Renal cortex interstitium (tissue), 11 donors: ENCODE data around the gene PPIC. TPM values are rescaled to one million over a fixed set of nuclear protein-coding genes. Genes with fewer than 3 reads are reported as not detected.

Experiments used
- DNase-seq, 11 donors: peaks; one replicate each; pipeline ENCODE4 v3.0.0-alpha.2; 2013; ENCODE audit warnings: low read depth in 9 of 11, low spot score in 4 of 11; ENCODE audit errors: extremely low read depth in 1 of 11
- polyA plus RNA-seq, 3 donors: library from polyadenylated mRNA; unstranded; fragments of 120-200 nt; gene quantifications; one replicate each; pipeline ENCODE4 v1.2.1, GENCODE V29; 2013; ENCODE audit not compliant: insufficient read length in 3 of 3

PPIC gene
- polyA plus RNA-seq, 3 donors, result 32.6 to 37.5 (median 35.3) TPM

DNA sequence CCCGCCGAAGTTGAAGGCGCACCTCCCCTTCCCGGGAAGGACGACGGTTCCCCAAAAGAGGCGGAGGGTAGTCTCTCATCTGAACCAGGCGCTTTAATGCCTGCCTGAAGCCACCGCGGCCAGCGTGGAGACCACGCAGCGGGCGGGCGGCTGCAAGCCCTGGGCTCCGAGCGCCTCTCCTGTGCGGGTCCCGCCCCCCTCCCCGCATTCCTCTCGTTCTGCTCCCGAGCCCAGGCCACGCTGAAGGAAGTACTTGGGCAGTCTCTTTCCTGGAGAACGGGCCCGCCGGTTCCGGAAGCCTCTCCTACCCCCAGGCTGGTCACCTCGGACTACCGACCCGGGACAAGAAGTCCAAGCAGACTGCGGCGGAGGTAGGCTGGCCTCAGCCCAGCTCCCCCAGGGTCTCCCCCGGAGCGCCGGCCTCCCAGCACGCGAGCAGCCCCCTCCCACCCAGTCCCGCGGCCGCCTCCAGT is 571 bp downstream of the PPIC start:
- peak in 9 of 11 donors; percentile 13 to 42 (median 25) for DNase-seq

DNA sequence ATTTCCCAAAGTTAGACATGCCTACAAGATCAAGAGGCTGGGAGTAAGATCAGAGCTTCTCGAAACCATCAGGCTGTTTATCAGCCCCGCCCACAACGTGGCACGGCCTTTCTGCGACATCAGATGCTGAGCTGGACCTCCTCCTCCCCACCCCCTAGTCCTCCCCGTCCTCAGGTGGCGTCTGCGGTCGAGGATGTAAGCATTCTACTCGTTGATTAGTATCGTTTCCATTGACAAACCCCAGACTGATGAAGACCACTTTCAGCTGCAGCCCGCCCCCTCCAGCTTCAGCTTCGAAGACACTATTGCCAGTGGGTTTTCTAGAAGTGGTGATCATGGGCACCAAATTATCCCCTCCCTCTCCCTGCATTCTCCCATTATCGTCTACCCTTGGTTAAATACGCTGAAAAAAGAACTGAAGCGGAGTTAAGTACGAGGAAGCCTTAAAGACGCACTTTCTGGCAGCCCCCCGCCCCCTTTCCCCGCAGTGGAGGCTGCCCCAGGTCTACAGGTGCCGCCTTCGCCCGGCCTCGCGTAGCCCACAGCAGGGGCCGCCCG is 1.1 kb downstream of the PPIC start:
- peak in 7 of 11 donors; percentile 4 to 22 (median 11) for DNase-seq

DNA sequence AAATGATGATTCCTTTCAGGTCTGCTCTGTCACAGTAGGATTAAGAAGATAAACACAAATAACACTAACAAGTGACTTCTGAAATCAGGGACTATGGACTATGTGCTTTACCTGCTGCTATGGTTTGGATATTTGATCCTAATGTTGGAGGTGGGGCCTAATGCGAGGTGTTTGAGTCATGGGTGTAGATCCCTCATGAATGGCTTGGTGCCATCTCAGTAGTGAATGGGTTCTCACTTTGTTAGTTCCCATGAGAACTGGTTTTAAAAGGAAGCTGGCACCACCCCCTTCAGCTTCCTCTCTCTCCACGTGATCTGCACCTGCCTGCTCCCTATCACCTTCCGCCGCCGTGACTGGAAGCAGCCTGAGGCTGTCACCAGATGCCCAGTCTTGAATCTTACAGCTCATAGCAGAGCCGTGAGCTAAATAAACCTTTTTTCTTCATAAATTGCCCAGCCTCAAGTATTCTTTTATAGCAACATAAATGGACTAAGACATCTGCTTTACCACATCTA is 3.3 kb downstream of the PPIC start:
- DNase-seq, result no peak

DNA sequence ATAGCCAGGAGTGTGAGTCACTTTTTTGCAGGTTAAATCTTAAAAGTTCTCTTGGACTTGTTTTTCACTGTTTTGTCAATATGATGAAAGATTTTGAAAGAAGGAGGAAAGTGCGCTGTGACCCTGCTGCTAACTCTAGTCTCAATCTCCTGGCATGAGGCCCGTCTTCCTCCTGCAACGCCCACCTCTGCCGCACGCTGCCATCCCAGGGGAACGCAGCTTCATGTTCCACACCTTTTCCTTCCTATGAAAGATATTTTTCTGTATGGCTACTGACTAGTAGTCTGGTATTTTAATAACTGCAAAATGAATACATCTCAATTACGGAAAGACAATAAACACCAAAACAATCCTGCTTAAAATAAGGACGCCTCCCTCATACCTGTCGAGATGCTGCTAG is 8.3 kb downstream of the PPIC start:
- no peak for DNase-seq

DNA sequence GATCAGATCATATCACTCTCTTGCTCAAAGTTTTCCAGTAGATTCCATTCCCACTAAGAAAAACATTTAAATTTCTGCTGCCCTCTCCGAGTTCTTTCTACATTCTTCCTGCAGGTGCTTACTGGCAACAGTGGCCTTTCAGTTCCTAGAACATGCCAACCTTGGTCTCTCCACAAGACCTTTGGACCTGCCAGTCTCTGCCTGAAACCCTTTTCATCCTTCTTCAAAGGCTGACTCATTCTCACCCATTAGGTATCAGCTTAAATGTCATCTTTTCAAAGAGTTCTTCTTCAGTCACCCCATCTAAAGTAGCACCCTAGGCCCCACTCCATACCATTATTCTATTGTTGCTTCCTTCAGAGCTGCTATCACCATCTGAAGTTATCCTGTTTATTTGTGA is 21.8 kb downstream of the PPIC start:
- no peak for DNase-seq

DNA sequence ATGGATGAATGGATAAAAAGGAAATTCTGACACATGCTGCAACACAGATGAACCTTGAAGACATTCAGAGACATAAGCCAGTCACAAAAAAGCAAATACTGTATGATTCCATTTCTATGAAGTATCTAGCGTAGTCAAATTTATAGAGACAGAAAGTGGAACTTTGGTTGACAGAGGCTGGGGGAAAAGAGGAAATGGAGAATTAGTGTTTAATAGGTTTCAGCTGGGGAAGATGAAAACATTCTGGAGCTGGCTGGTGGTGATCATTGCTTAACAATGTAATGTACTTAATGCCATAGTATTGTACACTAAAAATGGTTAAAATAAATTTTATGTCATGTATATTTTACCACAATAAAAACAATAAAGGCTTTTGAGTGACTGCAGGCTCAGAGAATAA is 24.2 kb downstream of the PPIC start:
- DNase-seq, result no peak

DNA sequence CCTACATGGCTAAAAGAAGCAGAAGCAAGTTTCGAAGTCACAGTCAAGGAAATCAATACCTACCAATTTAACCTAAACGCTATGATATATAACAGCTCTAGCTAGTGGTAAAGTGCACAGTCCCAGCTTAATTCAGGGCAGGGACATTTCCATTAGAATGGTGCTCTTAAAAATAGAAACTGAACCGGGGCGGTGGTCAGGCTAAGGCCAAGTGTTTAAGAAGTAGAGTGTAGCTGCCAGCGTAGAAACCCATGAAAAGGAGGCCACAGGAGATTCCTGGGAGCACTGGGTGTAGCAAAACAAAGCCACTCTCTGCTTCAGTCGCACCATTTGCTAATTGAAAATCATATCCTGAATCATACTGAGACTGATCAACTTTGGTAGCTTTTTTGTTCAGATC is 28.8 kb downstream of the PPIC start:
- DNase-seq, result no peak

DNA sequence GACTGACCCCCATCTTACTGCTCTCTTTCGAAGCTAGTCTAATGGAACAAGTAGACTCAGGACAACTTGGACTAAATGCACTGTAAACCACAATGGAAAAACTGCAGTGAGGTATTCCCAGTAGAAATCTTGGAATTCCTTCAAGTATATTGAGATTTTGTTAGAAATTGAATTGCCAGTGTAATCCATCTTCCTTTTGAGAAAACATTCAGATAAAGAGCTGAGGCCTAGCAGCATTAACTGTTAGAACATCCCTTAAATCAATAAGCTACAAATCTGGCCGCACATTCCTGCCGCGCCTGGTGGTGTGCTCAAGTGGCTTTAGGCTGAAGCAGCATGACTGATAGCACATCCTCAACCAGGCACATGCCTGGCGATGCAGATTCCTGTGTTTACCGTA is 29.3 kb downstream of the PPIC start:
- no peak for DNase-seq

DNA sequence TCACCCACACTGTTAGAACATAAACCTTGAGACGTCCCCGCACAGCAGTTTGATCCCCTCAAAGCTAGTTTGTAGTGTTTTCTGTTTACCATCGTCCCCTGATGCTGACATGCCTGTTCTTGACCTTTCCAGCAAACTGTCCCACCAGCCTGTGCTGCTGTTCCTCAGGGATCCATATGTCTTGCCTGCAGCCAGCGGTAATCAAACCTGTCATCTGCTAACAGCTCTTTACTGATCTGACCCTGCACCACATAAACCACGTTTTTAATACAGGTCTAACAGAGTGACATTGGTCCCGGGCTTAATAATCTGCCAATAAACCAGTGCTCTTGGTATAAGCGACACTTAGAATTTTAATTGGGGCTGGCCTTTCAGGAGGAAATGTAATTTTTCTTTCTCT is 34.7 kb downstream of the PPIC start:
- no peak for DNase-seq

DNA sequence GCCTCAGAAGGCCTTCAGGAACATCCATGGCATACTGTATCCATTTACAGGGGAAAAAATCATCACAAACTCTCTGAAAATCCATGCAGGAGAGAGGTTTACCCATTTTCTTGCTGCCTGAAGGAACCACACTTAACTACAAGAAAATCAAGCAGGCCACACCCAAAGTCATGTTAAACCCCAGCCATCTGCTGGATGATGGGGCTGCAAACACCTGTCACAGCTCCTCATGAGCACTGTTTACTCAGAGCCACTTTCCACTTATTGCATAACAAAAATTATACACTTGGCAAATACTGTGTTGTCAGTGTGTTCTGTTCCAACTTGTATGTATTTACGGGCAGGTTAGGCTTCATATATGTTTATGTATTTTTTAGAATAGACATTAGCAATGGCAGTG is 35.8 kb downstream of the PPIC start:
- no peak for DNase-seq

DNA sequence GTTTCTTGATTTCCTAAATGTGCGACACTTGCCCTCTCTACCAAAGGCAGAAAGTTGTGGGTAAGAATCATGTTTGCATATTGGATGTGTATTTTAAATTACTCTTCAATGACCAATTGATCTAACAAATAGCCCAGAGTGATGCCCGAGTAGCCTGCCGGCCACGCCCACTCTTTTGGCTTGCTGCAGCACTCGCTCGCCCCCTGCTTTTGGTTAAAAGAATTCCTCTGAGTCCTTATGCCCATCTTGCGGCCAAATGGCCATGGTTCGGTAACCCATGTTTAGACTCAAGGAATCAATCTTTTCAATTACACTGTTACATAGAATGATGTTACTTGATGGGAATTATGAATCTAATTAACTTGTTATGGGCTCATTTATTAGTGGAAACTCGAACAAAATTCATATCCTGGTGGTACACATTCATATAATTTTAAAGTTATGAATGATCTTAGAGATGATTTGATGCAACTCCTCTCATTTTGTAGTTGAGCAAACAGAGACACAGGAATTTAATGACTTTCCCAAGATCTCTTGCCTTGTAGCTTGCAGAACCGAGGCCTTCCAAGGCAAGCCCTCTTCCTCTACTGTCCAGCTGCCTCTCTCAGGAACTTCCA is 36.5 kb downstream of the PPIC start:
- DNase-seq, result peak in 1 of 11 donors; percentile 8

DNA sequence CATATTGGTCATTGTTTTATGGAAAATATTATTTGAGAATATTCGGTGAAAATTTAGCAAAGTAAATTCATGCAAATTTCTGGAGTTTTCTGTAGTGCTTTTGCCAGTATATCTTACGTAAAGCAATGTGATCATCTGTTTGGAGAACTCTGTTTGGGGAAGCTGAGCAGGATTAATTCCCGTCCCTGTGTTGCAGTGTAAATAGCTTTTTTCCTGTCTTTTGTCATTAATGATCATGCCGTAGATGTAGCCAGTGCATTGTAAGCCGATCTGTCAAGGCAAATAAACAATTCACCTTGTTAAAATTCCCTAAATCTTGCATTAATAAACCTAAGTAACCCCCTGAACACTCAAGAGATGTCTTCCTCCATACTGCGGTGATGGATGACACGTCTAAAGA is 39.2 kb downstream of the PPIC start:
- DNase-seq, result no peak

DNA sequence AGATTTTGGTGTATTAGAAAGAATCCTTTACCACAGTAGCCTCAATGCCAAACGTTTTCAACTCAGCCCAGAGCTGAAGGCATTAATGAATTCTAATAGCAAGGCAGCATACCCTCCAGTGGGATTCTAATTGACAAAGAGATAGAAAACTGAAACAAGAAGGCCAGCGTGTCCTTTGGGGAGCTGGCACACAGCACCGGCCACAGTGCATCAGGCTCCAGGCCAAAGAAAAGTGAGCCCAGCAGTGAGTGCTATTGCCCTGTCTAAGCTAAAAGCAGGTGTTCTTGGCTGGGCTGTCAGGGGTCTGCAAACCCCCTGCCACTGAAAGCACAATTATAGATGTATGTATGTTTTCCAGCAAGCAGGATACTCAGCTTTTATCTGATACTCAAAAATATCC is 40.4 kb downstream of the PPIC start:
- DNase-seq, result no peak

DNA sequence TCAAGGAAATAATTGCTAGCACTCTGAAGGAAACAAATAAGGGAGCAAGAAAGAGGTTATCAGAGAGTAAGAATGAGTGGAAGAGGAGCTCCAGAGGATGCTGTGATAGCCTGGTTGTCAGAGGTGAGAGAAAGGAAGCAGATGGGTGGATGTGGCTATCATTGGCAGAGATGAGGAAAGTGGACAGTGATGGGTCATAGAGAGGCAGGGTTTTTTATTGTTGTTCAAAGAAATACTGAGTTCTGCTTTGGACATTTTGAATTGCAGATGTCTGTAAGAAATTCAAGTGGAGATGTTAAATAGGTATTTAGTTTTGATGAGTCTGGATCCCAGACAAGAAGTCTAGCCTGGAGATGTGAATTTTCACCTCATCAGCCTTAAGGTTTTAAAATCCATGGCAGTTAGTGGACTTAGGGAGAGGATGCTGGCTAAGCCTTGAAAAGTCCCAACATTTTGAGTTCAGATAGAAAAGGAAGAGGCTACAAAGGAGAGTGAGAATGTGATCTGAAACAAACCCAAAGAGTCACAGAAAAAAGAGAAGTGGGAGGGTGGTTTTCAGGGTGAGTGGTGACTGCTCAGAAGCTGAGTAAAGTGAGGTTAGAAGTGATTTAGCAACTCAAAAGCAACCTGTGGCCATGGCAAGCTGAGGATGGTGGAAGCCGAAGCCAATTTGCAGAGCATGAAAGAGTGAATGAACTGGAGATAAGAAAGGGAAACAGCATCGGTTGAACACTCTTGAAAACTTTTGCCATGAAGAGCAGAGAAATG is 50.4 kb downstream of the PPIC start:
- no peak for DNase-seq

DNA sequence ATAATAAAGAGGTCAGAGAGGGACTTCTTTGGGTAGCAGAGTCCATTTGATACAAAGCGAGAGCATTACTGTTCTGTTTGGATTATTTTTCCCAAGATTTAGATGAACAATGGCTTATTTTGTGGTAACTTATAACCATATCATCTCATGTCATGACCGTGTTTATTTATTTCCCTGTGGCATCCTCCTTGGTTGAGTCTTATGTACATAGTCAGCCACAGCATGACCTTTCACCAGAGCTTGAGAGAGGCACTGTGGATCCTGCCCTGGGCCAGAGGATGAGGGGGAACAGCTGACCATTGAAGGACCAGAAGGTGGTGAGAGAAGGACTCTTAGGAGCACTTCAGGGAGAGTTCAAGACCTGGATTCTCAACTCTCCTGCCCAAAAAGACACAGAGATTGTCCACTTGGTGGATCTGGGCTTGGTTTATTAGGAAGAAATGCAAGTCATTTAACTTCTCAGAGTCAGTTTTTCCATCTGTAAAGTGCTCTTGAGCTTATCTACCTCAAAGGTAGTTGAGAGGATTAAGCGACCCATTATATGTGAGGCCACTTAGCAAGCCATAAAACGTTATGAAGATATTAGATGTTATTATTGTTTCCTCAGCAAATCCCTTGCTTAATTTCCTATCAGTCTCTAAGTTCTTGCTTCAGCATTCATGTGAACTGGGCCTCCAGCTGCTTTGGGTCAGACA is 51.4 kb downstream of the PPIC start:
- no peak for DNase-seq

DNA sequence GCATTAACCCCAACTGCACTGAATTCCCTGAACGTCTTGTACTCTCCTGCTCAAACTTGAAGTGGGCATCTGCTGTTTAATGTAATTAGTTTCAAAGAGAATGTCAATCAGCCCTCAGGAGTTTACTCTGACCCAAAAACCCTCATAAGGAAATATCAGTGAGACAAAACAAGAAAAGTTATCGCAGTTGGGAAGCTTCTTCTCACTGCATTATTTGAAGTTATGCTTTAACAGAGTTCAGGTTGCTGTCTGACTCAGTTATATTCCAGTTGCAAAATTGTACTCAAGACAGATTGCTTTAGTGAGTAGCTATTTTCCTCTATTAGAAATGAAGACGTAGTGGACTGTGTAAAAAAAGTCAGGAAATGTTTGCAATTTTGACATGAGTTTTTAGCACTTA is 52.1 kb downstream of the PPIC start:
- no peak for DNase-seq

DNA sequence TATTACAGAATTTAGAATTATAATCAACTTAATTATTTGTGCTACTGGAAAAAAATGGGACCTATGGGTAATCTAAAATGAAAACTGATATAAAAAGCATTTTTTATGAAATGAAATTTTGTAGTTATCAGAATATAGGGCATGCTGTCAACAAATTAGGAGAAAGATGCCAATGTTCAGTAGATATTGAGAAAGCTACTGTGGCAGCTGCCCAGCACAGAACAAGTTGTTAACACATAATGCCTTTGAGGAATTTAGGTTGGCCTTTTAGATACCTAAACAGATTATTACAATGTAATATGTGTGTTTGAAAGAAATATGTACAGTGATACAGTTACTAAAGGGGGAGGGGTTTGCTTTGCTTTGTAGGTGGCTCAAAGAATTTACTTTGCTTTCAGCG is 54.1 kb downstream of the PPIC start:
- no peak for DNase-seq

DNA sequence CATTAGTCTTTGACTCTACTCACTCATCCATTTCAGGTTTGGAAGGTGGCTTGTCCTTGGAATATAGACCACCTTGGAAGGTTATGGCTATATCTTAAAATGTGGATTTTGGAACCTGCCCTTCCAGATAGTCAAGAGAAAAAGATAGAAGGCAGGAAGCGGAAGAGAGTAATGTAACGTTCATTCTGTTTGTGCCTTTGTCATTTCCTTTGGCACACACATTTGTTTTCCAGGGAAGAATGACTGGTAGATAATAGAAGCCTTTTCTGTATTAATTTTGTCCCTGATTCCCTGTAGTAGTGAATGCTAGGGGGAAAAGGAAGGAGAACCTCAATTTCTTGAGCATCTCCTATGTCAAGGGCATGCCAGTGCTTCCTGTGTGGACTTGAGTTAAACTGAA is 54.7 kb downstream of the PPIC start:
- DNase-seq, result no peak

DNA sequence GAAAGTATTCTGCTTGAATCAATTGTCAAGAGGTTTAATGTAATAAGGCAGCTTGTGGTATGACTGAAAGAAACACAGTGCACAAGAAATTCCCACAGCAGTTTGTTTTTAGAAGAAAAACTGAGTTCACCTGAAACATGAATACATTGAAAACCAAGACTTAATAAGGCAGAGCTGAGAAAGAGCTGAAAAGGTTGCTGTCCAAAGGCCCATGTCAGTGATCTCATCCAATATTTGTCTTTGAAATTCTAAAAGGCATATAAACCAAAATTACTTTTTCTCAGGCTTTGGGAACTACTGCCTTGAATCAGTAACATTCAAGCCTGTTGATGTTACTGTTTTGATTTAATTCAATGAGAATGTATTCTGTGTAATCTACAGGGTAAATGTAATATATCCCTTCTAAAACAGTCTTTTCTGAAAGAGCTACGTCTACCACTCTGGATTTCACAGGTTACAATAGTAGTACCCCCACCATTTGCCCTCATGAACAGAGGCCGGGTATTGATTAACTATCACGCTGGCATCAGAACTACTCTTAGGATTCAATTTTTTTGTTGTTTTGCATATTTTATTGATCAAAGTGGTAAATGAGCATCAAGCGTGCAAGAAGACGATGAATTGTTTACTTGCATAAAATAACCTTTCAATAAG is 57.8 kb downstream of the PPIC start:
- DNase-seq, result no peak
